Raji (cell line): ENCODE results near the gene NEDD4L.

Source experiments
- POLR2A ChIP-seq: IDR thresholded peaks from 2 replicates; pipeline ENCODE4 v1.6.1; 2011; ENCODE audit warnings: low read depth, low read length, control low read depth; ENCODE audit not compliant: insufficient read depth

NEDD4L gene

DNA sequence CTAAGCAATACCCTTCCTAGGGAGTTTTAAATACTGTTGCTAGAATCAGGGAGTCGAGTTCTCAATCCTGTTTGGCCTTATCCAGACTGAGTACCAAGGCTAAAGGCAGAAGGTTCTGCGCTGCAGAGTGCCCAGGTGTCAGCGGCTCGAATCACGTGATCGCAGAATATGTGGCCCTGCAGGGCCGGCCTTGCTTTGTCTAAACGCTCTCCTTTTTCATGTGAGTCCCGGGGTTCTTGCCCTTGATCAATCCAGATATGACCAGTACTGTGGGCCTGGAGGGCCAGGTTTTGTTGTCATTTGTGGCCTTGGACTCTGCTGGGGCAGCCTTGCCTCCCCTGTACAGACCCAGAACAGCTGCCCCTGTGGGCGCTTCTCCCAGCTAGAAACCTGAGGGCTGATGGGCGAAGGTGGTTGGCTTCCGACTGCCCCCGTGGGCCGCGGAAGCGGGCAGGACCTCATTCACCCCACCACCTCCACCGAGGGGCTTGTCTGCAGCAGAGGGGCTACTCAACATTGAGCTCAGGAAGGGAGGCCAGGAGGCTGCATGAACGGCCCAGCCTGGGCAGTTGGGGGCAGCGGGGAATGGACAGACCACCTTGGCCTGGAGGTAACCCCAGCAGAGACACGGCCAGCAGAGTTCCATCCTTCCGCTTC, 359.9 kb downstream of the NEDD4L start:
- no peak for TF ChIP-seq POLR2A

DNA sequence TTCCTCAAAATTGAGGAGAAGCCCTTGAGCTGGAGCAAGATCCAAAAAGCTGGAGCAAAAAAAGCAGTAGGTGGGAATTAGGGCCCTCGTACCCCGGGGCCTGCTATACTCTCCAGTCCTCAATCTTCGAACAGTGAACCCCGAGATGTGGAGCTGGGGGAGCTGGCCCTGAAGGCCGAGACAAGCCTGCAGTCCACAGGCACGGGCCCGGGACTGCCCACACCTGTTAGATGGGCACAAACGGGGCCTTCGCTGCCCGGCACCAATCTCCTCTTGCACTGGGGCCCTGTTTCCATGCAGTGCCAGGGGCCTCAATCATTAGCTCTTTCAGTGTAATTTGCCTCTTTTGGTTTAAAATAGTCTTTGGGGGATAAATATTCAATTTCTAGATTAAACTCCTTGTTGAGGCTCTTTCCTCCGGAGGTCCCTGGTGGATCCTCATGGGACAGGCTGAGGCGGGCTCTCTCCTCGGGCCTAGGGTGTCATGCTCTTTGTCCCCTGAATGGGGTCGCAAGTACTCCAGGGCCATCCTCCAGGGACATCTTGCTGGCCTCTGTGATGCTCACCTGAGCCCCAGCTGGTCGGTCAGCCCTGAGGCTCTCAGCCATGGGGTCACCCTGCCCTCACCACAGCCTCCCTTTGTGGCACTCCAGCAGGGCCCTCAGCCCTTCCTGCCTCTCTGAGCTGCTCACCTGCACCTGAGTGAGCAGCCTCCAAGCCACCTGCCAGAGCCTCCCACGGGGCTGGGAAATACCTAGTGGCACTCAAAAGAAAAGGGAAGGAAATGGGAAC, 361.3 kb downstream of the NEDD4L start:
- no peak for TF ChIP-seq POLR2A

DNA sequence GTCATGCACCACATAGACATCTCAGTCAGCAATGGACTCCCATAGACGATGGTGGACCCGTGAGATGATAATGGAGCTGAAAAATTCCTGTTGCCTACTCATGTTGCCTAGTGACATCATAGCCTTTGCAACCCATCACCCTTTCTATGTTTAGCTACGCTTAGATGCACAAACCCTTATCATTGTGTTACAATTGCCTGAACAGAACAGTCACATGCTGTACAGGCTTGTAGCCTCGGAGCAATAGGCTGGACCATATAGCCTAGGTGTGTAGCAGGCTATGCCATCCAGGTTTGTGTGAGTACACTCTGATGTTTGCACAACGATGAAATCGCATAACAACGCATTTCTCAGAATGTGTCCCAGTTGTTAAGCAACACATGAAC, 363.2 kb downstream of the NEDD4L start:
- TF ChIP-seq POLR2A: no peak

DNA sequence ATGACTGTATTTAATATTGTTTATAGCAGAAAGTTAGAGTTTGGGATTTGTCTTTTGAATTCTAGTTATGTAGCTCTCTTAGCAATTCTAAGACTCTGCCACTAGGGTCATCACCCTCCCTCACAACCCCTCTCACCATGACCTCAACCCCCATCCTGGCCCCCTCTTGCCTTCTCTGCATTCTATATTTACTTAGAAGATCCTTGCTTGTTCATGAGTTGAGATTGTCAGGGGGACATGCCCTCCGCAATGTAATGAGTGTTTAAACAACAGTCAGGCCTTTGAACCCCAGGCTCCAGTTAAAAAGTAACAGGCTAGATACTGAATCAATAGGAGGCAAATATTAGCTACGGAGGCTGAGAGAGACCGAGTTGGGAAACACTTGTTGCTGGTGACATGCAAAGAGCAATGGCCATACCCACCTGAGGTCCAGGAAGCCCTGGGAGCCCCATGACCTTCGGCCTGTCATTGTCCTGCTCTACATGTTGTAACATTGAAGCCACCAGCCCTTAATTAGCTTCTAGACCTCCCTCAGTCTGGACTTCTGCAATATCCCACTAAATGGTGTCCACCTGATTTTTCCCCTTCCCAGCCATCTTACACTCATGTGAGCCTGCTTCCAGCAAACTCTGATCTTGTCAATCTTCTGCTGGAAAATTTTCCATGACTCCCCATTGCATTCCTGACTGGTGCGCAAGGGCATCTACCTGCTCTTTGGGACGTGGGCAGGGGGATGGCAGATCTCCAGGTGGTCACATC, 363.8 kb downstream of the NEDD4L start:
- TF ChIP-seq POLR2A: no peak

DNA sequence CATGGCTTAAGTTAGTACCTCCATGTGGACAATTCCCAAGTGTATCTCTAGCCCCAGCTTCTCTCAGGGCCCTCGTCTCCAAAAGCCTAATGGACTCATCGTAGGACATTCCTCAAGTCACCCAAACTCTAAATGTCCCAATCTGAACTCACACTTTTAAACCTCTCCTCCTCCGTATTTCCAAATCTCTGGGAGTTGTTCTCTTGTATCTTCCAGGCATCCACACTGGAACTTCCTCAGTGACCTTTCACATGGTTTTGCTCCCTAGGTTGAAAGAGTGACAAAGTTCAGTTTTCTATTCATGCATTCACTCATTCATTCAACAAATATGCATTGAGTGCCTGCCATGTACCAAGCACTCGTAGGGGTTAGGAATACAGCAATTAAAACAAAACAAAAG, 364.6 kb downstream of the NEDD4L start:
- TF ChIP-seq POLR2A: no peak

DNA sequence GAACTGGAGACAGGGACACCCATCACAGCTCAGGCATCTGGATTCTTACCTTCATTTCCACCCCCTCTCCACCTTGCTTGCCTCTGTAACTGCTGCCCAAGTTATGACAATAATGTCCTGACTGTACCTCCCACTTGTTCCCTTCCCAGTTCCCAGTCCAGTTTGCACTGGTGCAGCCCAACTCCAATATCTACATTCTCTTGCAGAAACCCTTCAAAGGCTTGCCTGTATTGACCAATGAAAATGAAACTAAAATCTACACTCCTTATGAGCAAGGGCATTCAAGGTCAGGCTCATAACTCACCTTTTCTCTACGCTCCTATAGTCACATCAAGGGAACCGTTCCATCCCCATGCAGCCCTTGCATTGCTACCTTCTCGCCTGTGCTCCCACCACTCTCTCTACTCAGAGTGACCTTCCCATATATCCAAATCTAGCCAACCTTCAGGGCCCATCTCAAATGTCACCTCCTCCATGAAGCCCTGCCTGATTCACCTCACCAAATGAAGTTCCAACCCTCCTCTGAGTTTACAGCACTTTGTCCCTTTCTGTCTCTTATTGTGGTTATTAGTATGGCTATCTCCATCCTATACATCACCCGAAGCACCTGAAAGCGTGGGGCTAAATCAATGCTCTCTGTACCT, 365.9 kb downstream of the NEDD4L start:
- no peak for TF ChIP-seq POLR2A

DNA sequence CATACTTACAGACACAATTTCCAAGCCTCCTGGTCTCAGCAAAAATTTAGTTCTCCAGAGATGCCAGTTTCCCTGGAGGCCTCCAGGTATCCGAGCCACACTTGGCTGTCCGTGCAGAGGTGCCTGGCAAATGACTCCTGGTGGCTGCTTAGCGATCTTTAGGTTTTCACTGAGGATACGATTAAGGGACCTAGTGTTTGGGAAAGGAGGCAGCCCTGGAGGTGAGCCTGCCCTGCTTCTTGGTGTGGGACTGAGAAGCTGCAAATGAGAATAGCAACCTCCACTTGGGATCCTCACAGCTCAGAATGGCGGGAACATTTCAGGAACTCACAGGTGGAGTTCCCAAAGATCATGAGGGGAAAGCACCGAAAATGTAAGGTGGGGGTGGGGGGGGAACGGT, 367.3 kb downstream of the NEDD4L start:
- TF ChIP-seq POLR2A: no peak

DNA sequence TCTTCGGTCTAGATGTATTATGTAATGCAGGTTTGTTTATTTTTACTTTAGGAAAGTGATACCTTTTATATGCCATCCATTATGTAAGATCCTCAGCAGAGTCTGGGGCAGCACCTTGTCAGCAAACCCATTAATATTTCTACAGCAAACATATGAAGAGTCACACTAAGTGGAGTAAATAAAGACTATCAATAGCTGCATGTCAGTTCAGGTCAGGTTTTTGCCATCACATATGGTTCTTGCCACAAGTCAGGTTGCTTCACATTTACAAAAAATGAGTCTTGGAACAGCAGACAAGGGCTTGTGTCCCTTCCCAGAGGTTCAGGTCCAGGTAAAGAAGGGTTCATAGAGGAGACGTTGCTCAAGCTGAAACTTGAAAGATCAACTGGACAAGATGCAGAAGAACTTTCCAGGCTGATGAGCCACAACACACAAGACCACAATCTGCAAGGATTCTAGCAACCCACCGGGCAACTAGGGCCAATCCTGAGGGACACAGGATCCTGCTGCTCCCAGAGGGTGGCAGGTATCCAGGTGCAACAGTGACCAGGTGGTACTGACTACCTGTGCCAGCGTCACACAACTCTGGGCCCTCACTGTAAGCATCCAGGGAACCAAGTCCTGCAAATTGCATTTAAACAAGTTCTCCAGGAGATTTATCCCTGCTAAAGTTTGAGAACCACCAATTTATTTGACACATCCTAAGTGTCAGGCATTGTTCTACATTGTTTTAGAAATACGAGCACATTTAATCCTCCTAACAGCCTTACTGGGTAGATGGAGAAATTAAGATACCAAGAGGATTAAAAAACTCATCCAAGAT, 369.0 kb downstream of the NEDD4L start:
- no peak for TF ChIP-seq POLR2A

DNA sequence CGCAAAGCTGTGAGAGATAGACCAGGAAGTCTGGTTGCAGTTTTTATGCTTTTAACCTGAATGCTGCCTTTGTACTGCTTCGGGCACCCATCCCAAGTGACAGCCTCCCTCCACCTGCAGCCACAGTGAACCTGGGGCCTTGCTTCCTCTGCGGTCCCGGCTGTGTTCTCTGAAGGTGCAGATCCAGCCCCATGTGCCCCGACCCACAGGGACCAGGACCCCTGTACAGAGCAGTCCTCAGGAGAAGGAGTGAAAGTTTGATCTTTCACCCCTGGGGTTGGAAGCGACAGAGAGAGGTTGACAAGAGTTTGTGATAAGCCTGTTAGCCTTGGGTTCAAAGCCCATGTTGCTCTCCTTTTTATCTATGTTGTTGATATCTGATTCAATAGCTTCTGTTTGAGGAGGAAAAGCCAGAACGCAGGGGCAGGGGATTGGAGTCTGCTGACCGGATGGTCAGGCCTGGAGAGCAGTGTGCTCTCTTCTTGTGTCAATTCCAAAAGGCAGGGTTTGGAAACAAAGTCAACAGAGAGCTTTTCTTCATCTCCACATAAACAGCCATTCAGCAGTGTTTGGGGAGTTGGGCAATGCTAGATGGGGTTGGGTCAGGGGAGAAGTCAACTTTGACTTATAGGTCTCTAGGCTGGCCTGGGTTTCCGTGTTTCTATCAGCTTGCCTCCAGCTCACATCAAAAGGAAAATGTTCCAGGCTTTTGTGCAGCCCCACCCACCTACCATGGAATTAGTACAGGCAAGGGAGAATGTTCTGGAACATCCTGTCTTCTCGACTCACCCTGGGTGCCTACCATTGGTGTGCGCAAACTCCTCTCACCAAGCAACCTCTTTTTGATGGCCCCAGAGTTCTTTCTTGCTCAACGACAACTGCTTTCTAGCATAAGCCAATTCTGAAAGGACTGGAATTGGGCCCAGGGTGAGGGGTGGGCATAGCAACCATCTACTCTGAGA, 369.9 kb downstream of the NEDD4L start:
- TF ChIP-seq POLR2A: no peak

DNA sequence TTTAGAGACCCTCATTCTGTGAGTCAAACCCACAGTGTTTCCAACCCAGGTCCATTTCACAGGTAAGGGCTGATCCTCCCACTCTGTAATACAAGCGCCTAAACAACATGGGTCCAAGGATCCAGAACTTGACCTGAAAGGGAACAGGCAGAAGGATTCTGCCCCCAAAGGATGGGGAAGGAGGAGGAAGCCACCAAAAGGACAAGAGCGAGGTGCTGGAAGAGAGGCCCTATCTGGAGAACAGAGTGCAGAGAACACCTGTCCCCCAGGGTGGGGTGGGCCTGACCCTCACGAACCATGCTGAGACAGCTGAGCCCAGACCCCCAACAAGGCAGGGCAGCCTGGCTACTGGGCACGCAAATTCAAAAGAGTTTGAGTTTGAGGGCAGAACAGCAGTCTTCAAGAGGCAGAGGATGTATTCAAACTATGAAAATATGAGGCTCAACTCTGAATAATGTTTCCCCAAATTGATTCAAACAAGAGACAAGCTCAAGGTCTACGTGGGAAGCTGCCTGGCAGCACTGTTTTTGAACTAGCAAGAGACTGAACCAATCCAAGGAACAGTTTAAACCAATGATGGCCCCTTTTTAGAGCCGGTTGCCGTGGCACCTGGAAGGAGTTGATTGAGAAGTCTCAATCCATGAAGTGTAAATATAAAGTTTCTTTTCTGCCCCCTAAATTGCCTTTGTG, 372.1 kb downstream of the NEDD4L start:
- TF ChIP-seq POLR2A: no peak

DNA sequence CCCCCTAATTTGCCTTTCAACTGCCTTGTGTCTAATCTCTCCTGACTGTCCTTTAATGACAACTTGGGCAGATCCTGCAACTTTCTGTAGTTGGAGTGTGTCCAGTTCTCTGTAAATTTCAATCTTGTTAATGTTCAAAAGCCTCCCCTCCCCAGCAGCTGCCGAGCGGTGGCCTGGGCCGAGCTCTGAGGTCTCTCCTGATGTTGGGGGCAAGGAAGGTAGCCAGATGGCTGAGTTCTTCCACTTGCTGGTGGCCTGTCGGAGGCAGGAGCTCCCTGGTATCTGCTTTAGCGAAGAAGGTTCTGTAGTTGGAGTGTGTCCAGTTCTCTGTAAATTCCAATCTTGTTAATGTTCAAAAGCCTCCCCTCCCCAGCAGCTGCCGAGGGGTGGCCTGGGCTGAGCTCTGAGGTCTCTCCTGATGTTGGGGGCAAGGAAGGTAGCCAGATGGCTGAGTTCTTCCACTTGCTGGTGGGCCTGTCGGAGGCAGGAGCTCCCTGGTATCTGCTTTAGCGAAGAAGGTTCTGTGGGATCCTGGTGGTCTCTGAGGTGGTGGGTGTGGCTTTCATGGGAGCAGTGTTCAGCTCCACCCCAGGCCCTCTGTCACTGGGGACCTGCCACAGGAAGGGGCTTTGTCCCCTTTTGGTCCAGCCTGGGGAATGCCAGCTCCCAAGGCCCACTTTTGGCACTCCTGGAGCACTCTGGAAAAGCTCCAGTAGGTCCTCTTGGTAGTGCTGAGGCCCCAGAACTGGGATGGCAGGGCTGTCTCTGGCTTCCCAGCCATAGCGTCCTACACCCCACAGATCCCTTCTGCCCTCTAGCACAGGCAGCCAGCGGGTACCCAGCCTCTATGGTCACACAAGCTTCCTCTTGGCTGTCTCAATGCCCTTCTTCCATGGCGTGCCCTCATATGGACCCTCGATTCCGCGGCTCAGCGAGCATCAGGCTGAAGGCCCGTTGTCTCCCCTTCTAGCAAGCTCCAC, 373.0 kb downstream of the NEDD4L start:
- TF ChIP-seq POLR2A: no peak

DNA sequence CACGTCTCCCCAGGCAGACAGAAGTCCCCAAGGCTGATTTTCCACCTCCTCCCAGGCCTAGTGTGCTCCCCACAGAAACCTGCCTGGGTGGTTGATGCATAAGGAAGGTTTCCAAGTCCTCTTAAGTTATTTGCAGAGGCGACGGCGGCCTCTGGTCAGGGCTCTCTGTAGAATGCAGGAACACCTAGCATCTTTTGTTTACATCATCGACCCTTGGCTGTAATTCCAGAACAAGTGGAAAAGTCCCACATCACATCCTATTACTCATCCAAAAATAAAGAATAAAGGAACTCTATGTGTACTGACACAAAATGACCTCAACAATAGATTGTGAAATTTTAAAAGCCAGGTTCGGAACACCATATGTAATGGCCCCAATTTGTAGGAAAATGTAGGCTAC, 373.7 kb downstream of the NEDD4L start:
- no peak for TF ChIP-seq POLR2A
